Femur (tissue), 1 donor: Measurements from ENCODE around the gene PLA2G4E.
A peak's percentile ranks its signal among the peaks of the same experiment; 100 is the strongest.

Experiments used
- DNase-seq: peaks from one replicate; pipeline ENCODE4 v3.0.0-alpha.2; 2017

The PLA2G4E gene

DNA sequence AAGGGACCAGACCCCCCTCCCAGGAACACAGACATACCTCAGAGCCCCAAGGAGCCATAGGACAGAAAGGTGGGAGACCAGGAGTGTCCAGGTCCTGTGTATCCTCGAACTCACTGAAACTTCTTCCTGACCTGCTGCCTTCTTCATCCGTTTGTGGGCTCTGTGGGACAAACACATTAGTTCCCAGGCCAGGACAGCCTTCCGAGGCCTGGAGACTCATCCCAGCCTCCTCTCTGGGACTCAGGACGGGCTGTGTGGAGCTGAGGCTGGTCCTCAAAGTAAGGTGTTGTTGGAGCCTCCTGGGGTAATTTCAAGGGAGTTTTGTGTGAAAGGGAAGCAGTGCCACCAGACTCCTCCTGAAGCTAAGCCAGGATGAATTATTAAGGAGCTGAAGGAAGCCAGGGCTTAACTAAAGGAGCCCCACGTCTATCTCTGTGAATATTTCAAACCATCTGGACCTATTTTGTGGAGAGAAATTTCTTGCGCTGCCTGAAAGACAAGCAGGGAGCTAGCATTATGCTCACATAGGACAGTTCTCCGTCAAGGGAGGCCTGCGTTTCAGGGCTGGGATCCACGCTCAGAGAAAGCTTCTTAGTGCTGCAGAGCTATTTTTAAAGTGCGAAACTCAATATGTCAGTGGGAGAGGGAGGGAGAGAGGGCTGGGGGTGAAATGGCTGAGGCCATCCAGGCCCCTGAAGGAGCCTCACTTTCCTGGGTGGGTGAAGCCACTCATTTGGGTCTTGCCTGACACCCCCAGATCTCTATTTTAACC is 29.8 kb upstream of the PLA2G4E start:
- no peak for DNase-seq

DNA sequence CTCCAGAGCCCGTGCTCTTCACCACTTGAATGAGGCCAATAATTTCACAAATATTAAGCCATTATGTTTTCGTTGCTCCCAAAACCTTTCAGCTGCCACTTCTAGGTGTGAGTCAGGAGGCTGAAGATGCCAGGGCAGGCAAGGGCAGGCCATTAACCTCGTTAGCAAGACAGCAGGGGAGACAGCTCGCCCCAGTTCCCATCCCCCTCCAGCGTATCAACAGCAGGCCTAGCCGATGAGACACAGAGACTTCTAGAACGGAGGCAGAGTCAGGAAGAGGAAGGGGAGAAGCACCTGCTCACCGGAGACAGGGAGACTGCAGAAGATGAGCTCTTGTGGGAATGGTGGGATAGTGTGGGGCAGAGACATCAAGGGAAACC is 28.0 kb upstream of the PLA2G4E start:
- DNase-seq: no peak

- no peak for DNase-seq
Measured at GRCh38 chr15:42048080-42048820, 27.4 kb upstream of the PLA2G4E start.

GRCh38 chr15:42046597-42046996 is 25.8 kb upstream of the PLA2G4E start:
- DNase-seq: no peak

DNA sequence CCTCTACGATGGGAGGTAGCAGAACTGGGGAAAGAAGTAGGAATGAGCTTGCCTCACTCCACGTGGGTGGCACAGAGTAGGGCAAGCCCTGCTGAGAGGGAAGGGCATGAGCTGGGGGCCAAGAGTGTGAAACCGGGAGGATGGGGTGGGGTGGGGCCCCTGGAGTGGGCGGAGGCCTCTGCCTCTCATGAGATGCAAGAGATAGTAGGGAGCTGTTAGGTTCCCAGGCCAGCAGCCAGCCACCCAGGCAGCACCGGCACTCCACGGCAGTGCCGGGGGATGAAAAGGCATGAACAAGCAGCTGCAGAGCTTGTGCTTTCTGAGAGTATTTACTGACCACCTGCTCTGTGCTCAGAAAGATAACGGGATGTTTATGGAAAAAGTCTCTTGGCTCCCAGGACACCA is 24.4 kb upstream of the PLA2G4E start:
- DNase-seq: no peak

DNA sequence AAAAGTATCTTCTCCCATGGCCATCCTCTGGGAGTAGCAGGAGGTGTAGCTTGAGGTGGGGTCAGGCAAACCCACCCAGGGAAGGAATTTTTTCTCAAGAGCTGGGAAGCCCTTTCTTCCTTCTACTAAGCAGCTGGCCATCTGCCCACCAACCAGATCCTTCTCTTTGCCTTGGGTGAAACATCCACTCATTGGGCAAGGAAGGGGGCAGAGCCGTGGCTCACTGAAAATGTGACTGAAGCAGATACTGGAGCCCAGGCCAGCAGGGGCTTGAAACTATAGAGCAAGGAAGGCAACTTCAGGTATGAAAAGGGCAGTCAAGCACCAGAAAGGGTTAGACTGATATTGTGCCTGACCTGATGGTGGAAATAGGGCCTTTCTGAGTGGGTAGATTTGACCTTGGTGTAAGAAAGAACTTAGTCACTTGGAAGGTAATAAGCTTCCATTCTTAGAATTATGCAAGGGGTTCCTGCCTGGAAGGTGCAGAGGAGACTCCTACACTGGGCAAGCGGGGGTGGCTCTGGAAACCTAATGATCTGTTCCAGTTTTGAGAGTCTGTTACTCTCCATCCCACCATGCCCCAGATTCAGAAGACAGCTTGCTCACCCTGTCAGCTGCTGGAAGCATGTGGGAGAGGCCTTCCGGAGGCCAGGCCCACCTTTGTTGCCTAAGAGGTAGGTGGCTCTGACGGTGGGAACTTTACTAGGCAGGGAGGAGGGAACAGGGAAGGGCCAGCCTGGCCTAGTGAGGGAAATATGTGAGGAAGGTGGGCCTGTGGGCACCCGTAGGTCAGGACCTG is 22.0 kb upstream of the PLA2G4E start:
- no peak for DNase-seq

GRCh38 chr15:42038401-42038800 is 17.6 kb upstream of the PLA2G4E start:
- no peak for DNase-seq

GRCh38 chr15:42037656-42038055 is 16.8 kb upstream of the PLA2G4E start:
- DNase-seq: peak; percentile 40

DNA sequence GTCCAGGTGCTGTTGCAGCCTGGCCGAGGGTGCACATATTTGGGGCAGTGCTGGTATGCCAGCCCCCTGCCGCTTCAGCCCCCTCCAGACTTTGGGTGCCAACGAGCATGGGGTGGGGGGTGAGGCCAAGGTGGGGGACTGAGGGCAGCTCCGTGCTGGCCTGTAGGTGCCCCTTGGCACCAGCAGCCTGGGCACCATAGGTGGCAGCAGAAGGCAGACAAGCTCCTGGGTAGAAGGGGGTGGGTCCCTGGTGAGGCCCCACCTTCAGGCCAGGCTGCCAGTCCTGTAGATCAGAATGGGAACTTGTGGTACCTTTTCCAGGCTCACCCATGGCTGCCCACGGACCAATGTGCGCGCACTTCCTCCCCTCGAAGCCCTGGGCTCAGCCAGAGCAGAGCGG is 16.1 kb upstream of the PLA2G4E start:
- DNase-seq: no peak

GRCh38 chr15:42036112-42036905 is 15.5 kb upstream of the PLA2G4E start:
- no peak for DNase-seq

- no peak for DNase-seq
Measured at GRCh38 chr15:42035435-42035761, 14.6 kb upstream of the PLA2G4E start.

- no peak for DNase-seq
Measured at GRCh38 chr15:42034628-42035434, 14.0 kb upstream of the PLA2G4E start.

- no peak for DNase-seq
Measured at GRCh38 chr15:42033214-42033873, 12.5 kb upstream of the PLA2G4E start.

- no peak for DNase-seq
Measured at GRCh38 chr15:42032376-42033213, 11.8 kb upstream of the PLA2G4E start.

DNA sequence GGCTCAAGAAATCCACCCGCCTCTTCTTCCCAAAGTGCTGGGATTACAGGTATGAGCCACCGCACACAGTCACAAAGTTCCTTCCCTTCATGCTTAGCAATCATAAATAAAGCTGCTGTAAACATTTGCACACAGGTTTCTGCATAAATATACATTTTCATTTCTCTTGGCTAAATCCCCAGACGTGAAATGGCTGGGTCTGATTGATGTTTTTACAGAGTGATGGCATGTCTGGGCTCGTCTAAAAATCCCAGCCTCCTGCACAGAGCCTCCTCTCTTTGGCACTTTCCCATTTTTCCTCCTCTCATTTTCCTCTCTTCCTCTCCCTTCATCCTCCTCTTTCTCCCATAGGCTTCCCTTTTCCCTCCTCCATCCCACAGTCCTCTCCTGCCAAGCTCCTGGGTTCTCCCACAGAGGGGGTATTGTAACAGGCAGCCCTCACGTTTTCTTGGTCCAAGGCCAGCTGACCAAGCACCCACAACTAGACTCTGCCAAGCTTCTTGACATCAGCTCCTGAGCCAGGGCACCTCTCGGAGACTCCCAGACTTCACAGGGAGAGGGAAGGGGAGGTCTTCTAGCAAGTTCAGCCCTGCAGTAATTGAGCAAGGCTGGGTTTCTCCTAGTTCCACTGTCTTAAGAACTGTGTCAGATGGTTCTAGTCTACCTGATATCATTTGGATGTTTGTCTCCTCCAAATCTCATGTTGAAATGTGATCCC is 10.5 kb upstream of the PLA2G4E start:
- DNase-seq: peak; percentile 38

DNA sequence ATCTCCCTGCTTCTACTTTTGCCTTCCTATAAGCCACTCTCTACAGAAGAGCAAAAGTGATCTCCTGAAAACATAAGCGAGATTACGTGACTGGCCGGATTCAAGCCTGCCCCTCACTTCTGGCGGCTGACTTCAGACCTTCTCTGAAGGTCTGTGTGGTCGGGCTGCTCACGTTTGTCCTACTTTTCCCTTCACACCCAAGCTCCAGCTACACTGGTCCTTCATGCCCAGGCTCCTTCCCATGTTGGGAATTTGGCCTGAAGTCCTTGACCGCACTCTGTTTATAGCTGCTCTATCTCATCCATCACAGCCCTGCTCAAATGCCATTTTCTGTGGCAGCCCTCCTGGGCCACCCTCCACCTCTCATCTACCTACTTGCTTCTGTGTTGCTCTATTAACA is 6.7 kb upstream of the PLA2G4E start:
- DNase-seq: no peak

GRCh38 chr15:42024303-42024702 is 3.5 kb upstream of the PLA2G4E start:
- DNase-seq: no peak

DNA sequence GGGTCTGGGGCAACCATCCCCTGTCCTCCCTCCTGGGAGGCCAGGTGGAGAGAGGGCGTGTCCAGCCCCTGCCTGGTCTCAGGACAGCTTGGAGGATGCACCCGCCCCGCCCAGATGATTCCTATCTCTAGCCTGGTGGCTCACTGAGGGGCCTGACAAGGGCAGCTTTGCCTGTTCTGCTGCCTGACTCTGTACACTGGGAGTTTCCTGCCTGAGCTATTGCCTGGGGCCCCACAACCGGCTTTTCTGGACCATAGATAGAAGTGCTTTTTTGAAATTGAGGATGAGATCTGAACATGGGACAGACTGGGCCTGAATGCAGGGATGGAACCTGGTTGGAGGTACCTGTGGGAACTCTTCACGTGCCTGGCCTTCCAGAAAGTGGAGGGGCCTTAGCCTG is 751 bp upstream of the PLA2G4E start:
- no peak for DNase-seq

DNA sequence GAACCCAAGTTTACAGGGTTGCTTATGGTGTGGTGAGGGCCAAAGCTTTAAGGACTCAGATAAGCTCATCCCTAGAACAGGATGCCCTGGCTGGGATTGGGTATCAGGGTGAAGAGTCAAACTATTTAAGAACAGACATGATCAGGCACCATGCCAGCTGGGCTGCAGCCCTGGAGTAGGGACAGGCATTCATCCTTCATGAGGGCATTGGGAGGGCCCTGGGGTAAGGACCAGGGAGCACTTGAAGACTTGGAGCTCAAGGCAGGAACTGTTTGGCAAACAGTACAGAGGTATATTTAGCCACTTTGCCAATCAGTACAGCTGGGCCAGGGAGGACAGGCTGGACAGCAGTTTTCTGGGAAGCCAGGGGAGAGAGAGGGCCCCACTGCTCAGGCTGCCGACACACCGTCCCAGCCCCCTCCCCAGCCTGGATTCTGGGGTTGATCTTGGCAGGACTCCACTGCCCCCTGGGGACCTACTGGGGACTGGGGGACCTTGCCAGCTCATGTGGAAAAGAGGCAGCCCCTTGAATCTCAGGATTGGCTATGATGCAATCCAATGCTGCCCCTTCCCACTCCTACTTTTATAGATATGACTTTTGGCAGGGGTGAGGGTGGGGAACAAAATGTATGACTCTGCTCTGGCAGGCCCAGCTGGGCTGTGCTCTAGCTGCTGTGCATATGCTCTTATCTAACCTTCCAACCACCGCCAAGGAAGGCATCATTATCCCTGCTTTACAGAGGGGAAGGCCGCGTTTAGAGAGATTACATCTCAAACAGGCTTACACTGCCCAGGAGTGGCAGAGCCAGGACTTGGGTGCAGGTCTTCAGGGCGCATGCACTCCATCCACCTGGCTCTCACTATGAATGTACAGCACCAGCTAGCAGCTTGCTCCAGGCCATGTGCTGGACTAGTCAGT is 2.3 kb downstream of the PLA2G4E start:
- no peak for DNase-seq
